ENCODE data around the gene ATP5F1E.

- TF ChIP-seq SP3 (tag by site-specific recombination; IDR thresholded peaks at IDR 0.05) (no peak), CTCF (tag by site-specific recombination; IDR thresholded peaks at IDR 0.05) (no peak), ZNF239 (tag by site-specific recombination; IDR thresholded peaks at IDR 0.05) (no peak), KLF1 (tag by site-specific recombination; IDR thresholded peaks at IDR 0.05) (no peak), ZNF335 (tag by site-specific recombination; conservative IDR thresholded peaks at IDR 0.05) (no peak), YY1 (tag by site-specific recombination; IDR thresholded peaks at IDR 0.05) (no peak)
These were observed 31.1 kb downstream of the ATP5F1E start for GRCh38 chr20:59001068-59001448.

All from HEK293 (cell line).